GM13976 (cell line): ENCODE results near the gene RPAP2.

Source experiments
- DNase-seq: peaks from one replicate; pipeline ENCODE4 v3.0.0; 2012; ENCODE audit warnings: low spot score
- CTCF ChIP-seq: IDR thresholded peaks from 2 replicates; pipeline ENCODE4 v1.5.1; 2012; ENCODE audit warnings: borderline replicate concordance, mild to moderate bottlenecking; ENCODE audit not compliant: insufficient read depth; ENCODE audit errors: extremely low read depth, missing control alignments, control extremely low read depth
- in situ Hi-C: fragments of 300-500 bp; cut with MboI; formaldehyde crosslinking; loops from one replicate; pipeline ENCODE4 v1.12.0; 2022; ENCODE audit warnings: low sequenced_read_pairs, mixed read lengths, inconsistent platforms; ENCODE audit not compliant: unreplicated experiment

Gene RPAP2

GRCh38 chr1:92306020-92306419, 7.2 kb downstream of the RPAP2 start:
- no peak for DNase-seq
- TF ChIP-seq CTCF: no peak
- in situ Hi-C loops: no loop called here

- in situ Hi-C loops: no loop called here
Measured at GRCh38 chr1:92307980-92308379, 9.1 kb downstream of the RPAP2 start.

GRCh38 chr1:92310185-92310597, 11.3 kb downstream of the RPAP2 start:
- peak; percentile 37 for DNase-seq
- in situ Hi-C loops: loop anchor here (10.0 kb wide), 1 partner anchor 305 kb away; no protein-coding TSS in a partner anchor
- TF ChIP-seq CTCF: peak; percentile 29

More at GRCh38 chr1:92307980-92308379, 9.1 kb downstream of the RPAP2 start:
- TF ChIP-seq CTCF: no peak
- no peak for DNase-seq

- no peak for DNase-seq
- no peak for TF ChIP-seq CTCF
- in situ Hi-C loops: loop anchor here (10.0 kb wide), 1 partner anchor 301 kb away; no protein-coding TSS in a partner anchor
Measured at GRCh38 chr1:92314024-92314423, 15.2 kb downstream of the RPAP2 start.

GRCh38 chr1:92315766-92316599, 17.1 kb downstream of the RPAP2 start:
- in situ Hi-C loops: loop anchor here (10.0 kb wide), 1 partner anchor 299 kb away; no protein-coding TSS in a partner anchor
- no peak for DNase-seq
- no peak for TF ChIP-seq CTCF

GRCh38 chr1:92317836-92318493, 19.1 kb downstream of the RPAP2 start:
- DNase-seq: no peak
- no peak for TF ChIP-seq CTCF
- in situ Hi-C loops: loop anchor here (10.0 kb wide), 1 partner anchor 297 kb away; no protein-coding TSS in a partner anchor
